Stomach smooth muscle (tissue), 2 donors: ENCODE measurements around the gene CLIC3.
"Not testable (repeated sequence)": the region's sequence is repeated elsewhere in the genome, so short reads cannot be mapped to it uniquely, and the experiment has no call there.

Experiments used
- H3K27ac ChIP-seq: one replicate; pipeline ENCODE4 v1.7.0; 2013; ENCODE audit warnings: mild to moderate bottlenecking, low read length, inconsistent platforms
- H3K27me3 ChIP-seq, 2 donors: one replicate each; pipeline ENCODE4 v1.7.0; 2013; ENCODE audit warnings: low read length in 2 of 2; ENCODE audit not compliant: insufficient read depth in 2 of 2, control insufficient read depth in 1 of 2
- H3K36me3 ChIP-seq, 2 donors: one replicate each; pipeline ENCODE4 v1.7.0; 2013; ENCODE audit warnings: low read length in 2 of 2; ENCODE audit not compliant: control insufficient read depth in 2 of 2, insufficient read depth in 2 of 2
- H3K4me1 ChIP-seq: one replicate; pipeline ENCODE4 v1.7.0; 2013; ENCODE audit warnings: low read length; ENCODE audit not compliant: control insufficient read depth, insufficient read depth
- H3K4me3 ChIP-seq, 2 donors: one replicate each; pipeline ENCODE4 v1.7.0; 2013; ENCODE audit warnings: low read length in 2 of 2
- H3K9ac ChIP-seq, 2 donors: one replicate each; pipeline ENCODE4 v1.7.0; 2013; ENCODE audit warnings: low read length in 2 of 2, mild to moderate bottlenecking in 1 of 2
- H3K9me3 ChIP-seq, 2 donors: one replicate each; pipeline ENCODE4 v1.7.0; 2013; ENCODE audit warnings: low read length in 2 of 2; ENCODE audit not compliant: control insufficient read depth in 2 of 2
- donor health status: healthy.
- donor health status: Pancreatic carcinoma.

CLIC3 gene

GRCh38 chr9:137037483-137037882, 41.1 kb upstream of the CLIC3 start:
- Histone ChIP-seq H3K4me3 (no peak overlapping the region), H3K27ac (no peak overlapping the region), H3K4me1 (peaks cover 8% of the 10 kb centered on the region), H3K36me3 (peaks cover 8 to 9% of the 10 kb centered on the region in 2 donors), H3K27me3 (peaks cover 0 to 7% of the 10 kb centered on the region in 2 donors), H3K9ac (no peak overlapping the region), H3K9me3 (no peaks in the 10 kb centered on the region)

- Histone ChIP-seq H3K9ac (no peak overlapping the region), H3K27me3 (peaks cover 0 to 7% of the 10 kb centered on the region in 2 donors), H3K4me3 (no peak overlapping the region), H3K4me1 (peaks cover 8% of the 10 kb centered on the region), H3K36me3 (peaks cover 8 to 9% of the 10 kb centered on the region in 2 donors), H3K9me3 (no peaks in the 10 kb centered on the region), H3K27ac (no peak overlapping the region)
Measured at GRCh38 chr9:137037035-137037434, 40.7 kb upstream of the CLIC3 start.

GRCh38 chr9:137035937-137036336, 39.6 kb upstream of the CLIC3 start:
- Histone ChIP-seq H3K9ac (no peak overlapping the region), H3K4me1 (peaks cover 8% of the 10 kb centered on the region)

GRCh38 chr9:137035507-137035834, 39.1 kb upstream of the CLIC3 start:
- peaks cover 0 to 7% of the 10 kb centered on the region in 2 donors for H3K27me3 ChIP-seq

More at GRCh38 chr9:137035937-137036336, 39.6 kb upstream of the CLIC3 start:
- H3K4me3 ChIP-seq: no peak overlapping the region
- H3K9me3 ChIP-seq: no peaks in the 10 kb centered on the region
- H3K27ac ChIP-seq: no peak overlapping the region
- peaks cover 0 to 7% of the 10 kb centered on the region in 2 donors for H3K27me3 ChIP-seq
- peaks cover 8 to 9% of the 10 kb centered on the region in 2 donors for H3K36me3 ChIP-seq

GRCh38 chr9:137034709-137035506, 38.5 kb upstream of the CLIC3 start:
- H3K36me3 ChIP-seq: peaks cover 8 to 9% of the 10 kb centered on the region in 2 donors
- no peak overlapping the region for H3K9ac ChIP-seq
- H3K9me3 ChIP-seq: no peaks in the 10 kb centered on the region
- no peak overlapping the region for H3K4me3 ChIP-seq
- no peak overlapping the region for H3K27ac ChIP-seq
- peaks cover 0 to 7% of the 10 kb centered on the region in 2 donors for H3K27me3 ChIP-seq
- H3K4me1 ChIP-seq: peaks cover 8% of the 10 kb centered on the region

More at GRCh38 chr9:137035507-137035834, 39.1 kb upstream of the CLIC3 start:
- peaks cover 8 to 9% of the 10 kb centered on the region in 2 donors for H3K36me3 ChIP-seq
- H3K27ac ChIP-seq: no peak overlapping the region
- no peak overlapping the region for H3K9ac ChIP-seq
- no peaks in the 10 kb centered on the region for H3K9me3 ChIP-seq
- peaks cover 8% of the 10 kb centered on the region for H3K4me1 ChIP-seq
- no peak overlapping the region for H3K4me3 ChIP-seq

- no peak overlapping the region for H3K4me3 ChIP-seq
- no peak overlapping the region for H3K9ac ChIP-seq
- no peak overlapping the region for H3K27ac ChIP-seq
Measured at GRCh38 chr9:137034039-137034708, 37.8 kb upstream of the CLIC3 start.

GRCh38 chr9:137033481-137033880, 37.1 kb upstream of the CLIC3 start:
- H3K36me3 ChIP-seq, H3K9me3 ChIP-seq, H3K9ac ChIP-seq, H3K27ac ChIP-seq, H3K4me3 ChIP-seq, H3K27me3 ChIP-seq: not testable (repeated sequence)
- H3K4me1 ChIP-seq: peaks cover 19% of the 10 kb centered on the region

More at GRCh38 chr9:137034039-137034708, 37.8 kb upstream of the CLIC3 start:
- no peaks in the 10 kb centered on the region for H3K9me3 ChIP-seq
- peaks cover 12% of the 10 kb centered on the region for H3K4me1 ChIP-seq
- H3K27me3 ChIP-seq: peaks cover 0 to 7% of the 10 kb centered on the region in 2 donors
- peaks cover 1 to 4% of the 10 kb centered on the region in 2 donors for H3K36me3 ChIP-seq

GRCh38 chr9:137032858-137033257, 36.5 kb upstream of the CLIC3 start:
- Histone ChIP-seq H3K27ac (no peak overlapping the region), H3K4me3 (no peak overlapping the region), H3K36me3 (no peaks in the 10 kb centered on the region), H3K9me3 (no peaks in the 10 kb centered on the region), H3K4me1 (peaks cover 21% of the 10 kb centered on the region), H3K9ac (no peak overlapping the region), H3K27me3 (peaks cover 0 to 7% of the 10 kb centered on the region in 2 donors)

- H3K4me1 ChIP-seq: peaks cover 27% of the 10 kb centered on the region
Measured at GRCh38 chr9:137031904-137032640, 35.7 kb upstream of the CLIC3 start, which contains the start of gene FUT7. Gene FUT7 (minus strand): TSS chr9:137032088. CDS start chr9:137031991, 97 bp downstream.

More at GRCh38 chr9:137031904-137032640, 35.7 kb upstream of the CLIC3 start, which contains the start of gene FUT7:
- no peak within 1 kb of the TSS for H3K4me3 ChIP-seq
- H3K36me3 ChIP-seq: no peaks in the 10 kb centered on the region
- H3K27me3 ChIP-seq: peaks cover 0 to 7% of the 10 kb centered on the region in 2 donors
- H3K27ac ChIP-seq: no peak within 1 kb of the TSS
- no peak within 1 kb of the TSS for H3K9ac ChIP-seq
- no peaks in the 10 kb centered on the region for H3K9me3 ChIP-seq
